ENCODE data around the gene MIER1.
"Not testable (repeated sequence)": the region's sequence is repeated elsewhere in the genome, so short reads cannot be mapped to it uniquely, and the experiment has no call there.

Gene MIER1

GRCh38 chr1:66924756-66925557 lies at the start of gene MIER1, which contains the start of gene DNAI4:
Gene MIER1 (plus strand): TSS chr1:66924990. CDS start chr1:66925029, 39 bp downstream.
Gene DNAI4 (minus strand): TSS chr1:66924856. CDS start chr1:66924831, 25 bp downstream.
- TF ChIP-seq CTCF (IDR thresholded peaks at IDR 0.05) (peak; percentile 25), ZFX (IDR thresholded peaks at IDR 0.05; ENCODE audit: borderline replicate concordance) (no peak)
- H3K27ac ChIP-seq = peak within 1 kb of the TSS; percentile 87

DNA sequence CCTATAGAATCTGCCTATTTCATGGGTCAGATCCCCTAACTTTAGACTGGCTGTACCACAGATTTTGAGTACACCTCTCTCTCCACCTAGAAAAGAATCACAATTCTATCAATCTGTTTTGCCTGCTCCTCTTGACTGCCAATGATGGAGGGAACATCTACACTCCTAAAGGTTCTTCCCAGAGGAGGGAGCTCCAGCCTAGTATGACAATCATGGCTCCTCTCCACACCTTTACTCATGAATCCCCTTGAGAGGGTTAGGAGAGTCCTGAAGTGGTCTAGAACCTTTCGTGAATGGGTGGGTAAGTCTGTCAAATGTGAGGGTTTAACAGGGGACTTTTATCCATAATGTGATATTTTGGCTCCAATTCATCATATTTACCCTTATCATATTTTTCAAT lies 48.1 kb upstream of the MIER1 start:
- no peak overlapping the region for H3K27ac ChIP-seq
- no peak for TF ChIP-seq CTCF (IDR thresholded peaks at IDR 0.05)
- no peak for TF ChIP-seq ZFX (IDR thresholded peaks at IDR 0.05; ENCODE audit: borderline replicate concordance)

DNA sequence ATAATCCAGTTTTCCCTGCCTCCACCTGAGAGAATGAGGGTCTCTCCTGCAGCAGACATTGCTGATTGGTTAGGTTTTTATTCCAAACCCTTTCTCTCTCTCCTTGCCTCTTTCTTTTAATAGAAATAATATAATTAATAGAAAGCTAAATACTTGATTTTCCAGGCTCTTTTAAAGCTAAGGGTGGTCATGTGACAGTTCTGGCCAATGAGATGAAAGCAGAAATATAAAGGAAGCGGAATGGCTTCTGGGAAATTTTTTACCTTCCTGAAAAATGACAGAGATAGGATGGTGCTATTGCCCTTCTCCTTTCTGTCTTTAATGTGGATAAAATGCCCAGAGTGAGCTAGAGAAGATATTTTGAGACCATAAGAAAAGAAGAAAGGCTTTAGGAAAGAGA lies 35.8 kb upstream of the MIER1 start:
- H3K27ac ChIP-seq = no peak overlapping the region
- TF ChIP-seq CTCF (IDR thresholded peaks at IDR 0.05) = no peak
- TF ChIP-seq ZFX (IDR thresholded peaks at IDR 0.05; ENCODE audit: borderline replicate concordance) = no peak

DNA sequence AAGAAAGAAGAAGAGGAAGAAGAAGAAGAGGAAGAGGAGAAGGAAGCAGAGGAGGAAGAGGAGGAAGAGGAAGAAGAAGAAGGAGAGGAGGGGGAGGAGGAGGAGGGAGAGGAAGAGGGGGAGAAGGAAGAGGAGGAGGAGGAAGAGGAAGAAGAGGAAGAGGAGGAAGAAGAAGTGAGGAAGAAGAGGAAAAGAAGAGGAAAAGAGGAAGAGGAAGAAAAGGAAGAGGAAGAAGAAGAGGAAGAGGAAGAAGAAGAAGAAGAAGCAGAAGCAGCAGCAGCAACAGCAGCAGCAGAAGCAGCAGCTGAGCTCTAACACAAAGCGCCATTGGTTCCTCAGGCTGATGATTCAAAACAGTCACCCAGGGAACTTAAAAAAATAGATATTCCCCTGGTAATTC lies 34.2 kb upstream of the MIER1 start:
- no peak overlapping the region for H3K27ac ChIP-seq
- TF ChIP-seq CTCF (IDR thresholded peaks at IDR 0.05) = no peak
- TF ChIP-seq ZFX (IDR thresholded peaks at IDR 0.05; ENCODE audit: borderline replicate concordance) = no peak

DNA sequence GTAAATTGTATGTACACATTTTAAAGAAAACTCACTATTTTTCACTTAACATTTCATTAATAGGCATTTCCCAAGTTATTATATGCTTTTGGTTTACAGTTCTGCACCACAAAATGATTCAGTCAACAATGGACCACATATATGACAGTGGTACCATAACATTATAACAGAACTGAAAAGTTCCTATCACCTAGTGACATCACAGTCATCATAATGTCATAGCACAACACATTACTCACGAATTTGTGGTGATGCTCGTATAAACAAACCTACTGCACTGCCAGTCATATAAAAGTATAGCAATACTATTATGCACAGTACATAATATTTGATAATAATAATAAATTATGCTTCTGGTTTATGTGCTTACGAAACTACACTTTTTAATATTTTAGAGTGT lies 31.1 kb upstream of the MIER1 start:
- no peak overlapping the region for H3K27ac ChIP-seq
- TF ChIP-seq CTCF (IDR thresholded peaks at IDR 0.05) = no peak
- no peak for TF ChIP-seq ZFX (IDR thresholded peaks at IDR 0.05; ENCODE audit: borderline replicate concordance)

DNA sequence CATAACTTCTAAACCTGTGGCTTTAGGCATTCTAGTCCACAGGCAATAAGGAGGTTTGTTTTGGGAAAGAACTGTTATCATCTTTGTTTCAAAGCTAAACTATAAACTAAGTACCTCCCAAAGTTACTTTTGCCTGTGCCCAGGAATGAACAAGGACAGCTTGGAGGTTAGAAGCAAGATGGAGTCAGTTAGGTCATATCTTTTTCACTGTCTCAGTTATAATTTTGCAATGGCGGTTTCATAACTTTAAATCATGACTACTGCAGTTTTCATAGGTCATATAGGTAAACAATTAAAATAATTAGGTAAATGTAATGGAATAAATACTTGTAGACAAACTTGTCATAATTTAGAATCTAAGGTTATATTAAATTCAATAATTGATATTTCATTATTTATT lies 9.6 kb upstream of the MIER1 start:
- H3K27ac ChIP-seq = not testable (repeated sequence)

GRCh38 chr1:66916320-66916719 lies 8.5 kb upstream of the MIER1 start:
- H3K27ac ChIP-seq = no peak overlapping the region

More at GRCh38 chr1:66916320-66916719, 8.5 kb upstream of the MIER1 start:
- TF ChIP-seq ZFX (IDR thresholded peaks at IDR 0.05; ENCODE audit: borderline replicate concordance) = no peak
- TF ChIP-seq CTCF (IDR thresholded peaks at IDR 0.05) = no peak

Data from 22Rv1 (cell line).